Lower leg skin (tissue), 4 donors: ENCODE measurements around the gene CSTB. TPM values are rescaled to one million over a fixed set of nuclear protein-coding genes. Genes with fewer than 3 reads are reported as not detected.
A peak's percentile ranks its signal among the peaks of the same experiment; 100 is the strongest.

Source experiments
- DNase-seq, 2 donors: peaks; one replicate each; pipeline ENCODE4 v3.0.0-alpha.2; 2019; ENCODE audit warnings: low spot score in 2 of 2
- H3K4me3 ChIP-seq: fragments of 200-600 bp; sonication (generic); 2 replicates; pipeline ENCODE4 v1.5.1; 2017; ENCODE audit warnings: mild to moderate bottlenecking, low read depth; ENCODE audit not compliant: poor library complexity, severe bottlenecking
- CTCF ChIP-seq, 3 donors: fragments of 450-650 bp; IDR thresholded peaks; one replicate each; pipeline ENCODE4 v1.5.1; 2016; ENCODE audit warnings: antibody characterized with exemption in 3 of 3, mild to moderate bottlenecking in 3 of 3, moderate library complexity in 2 of 3
- POLR2A ChIP-seq, 2 donors: fragments of 450-650 bp; IDR thresholded peaks; one replicate each; pipeline ENCODE4 v1.6.1; 2016 to 2017; ENCODE audit warnings: antibody characterized with exemption in 2 of 2, mild to moderate bottlenecking in 1 of 2, moderate library complexity in 1 of 2
- WGBS, 2 donors: methylation state at CpG; one replicate each; pipeline ENCODE4 v1.1.5; 2018; 5-methylcytosine and 5-hydroxymethylcytosine counted together
- intact Hi-C: fragments of 100-400 bp; cut with DNase I; formaldehyde crosslinking; loops from one replicate; pipeline ENCODE4 v1.15.0; 2023; ENCODE audit warnings: low total_unique reads
- total RNA-seq, 4 donors: library from RNA; depleted of rRNA; stranded (reverse); fragments of >200 nt; gene quantifications; one replicate each; pipeline ENCODE4 v1.1.0, GENCODE V29; 2016

The CSTB gene
- total RNA-seq, 4 donors from 2014 or later, result 11.0 to 29.3 (median 21.8) TPM

GRCh38 chr21:43789276-43790009, 13.3 kb upstream of the CSTB start, which contains the start of gene RRP1:
TSS of gene RRP1 (plus strand) at chr21:43789577. CDS start at chr21:43789630, 53 bp downstream.
- intact Hi-C loops, result loop anchor here (10.0 kb wide), 1 partner anchor 125 kb away; no protein-coding TSS in a partner anchor
- peak within 1 kb of the TSS; percentile 77 for H3K4me3 ChIP-seq
- no peak for TF ChIP-seq POLR2A (IDR thresholded peaks at IDR 0.05)
- peak; percentile 24 to 100 (median 88) for TF ChIP-seq CTCF (IDR thresholded peaks at IDR 0.05)
- peak; percentile 84 to 97 for DNase-seq
- 1% methylated on average over 31 to 45 of the region's 83 CpGs for WGBS, 2 donors

GRCh38 chr21:43786807-43787440, 10.8 kb upstream of the CSTB start:
- 89 to 94% methylated on average over 33 to 38 of the region's 38 CpGs for WGBS, 2 donors
- intact Hi-C loops, result loop anchor here (10.0 kb wide), 1 partner anchor 122 kb away; no protein-coding TSS in a partner anchor
- no peak for DNase-seq
- H3K4me3 ChIP-seq, result no peak overlapping the region
- no peak for TF ChIP-seq CTCF (IDR thresholded peaks at IDR 0.05)

- DNase-seq, result no peak
- intact Hi-C loops, result loop anchor here (10.0 kb wide), 1 partner anchor 122 kb away; no protein-coding TSS in a partner anchor
- TF ChIP-seq CTCF (IDR thresholded peaks at IDR 0.05) (no peak), POLR2A (IDR thresholded peaks at IDR 0.05) (no peak)
- 87 to 89% methylated on average over 18 of the region's 18 CpGs for WGBS, 2 donors
- no peak overlapping the region for H3K4me3 ChIP-seq
Observed at GRCh38 chr21:43786300-43786806, 10.2 kb upstream of the CSTB start.

GRCh38 chr21:43785134-43785533, 9.0 kb upstream of the CSTB start:
- no peak overlapping the region for H3K4me3 ChIP-seq
- intact Hi-C loops, result loop anchor here (10.0 kb wide), 1 partner anchor 120 kb away; no protein-coding TSS in a partner anchor
- DNase-seq, result no peak
- 41 to 49% methylated on average over 3 of the region's 3 CpGs for WGBS, 2 donors
- TF ChIP-seq POLR2A (IDR thresholded peaks at IDR 0.05) (no peak), CTCF (IDR thresholded peaks at IDR 0.05) (no peak)

- intact Hi-C loops, result loop anchor here (10.0 kb wide), 1 partner anchor 118 kb away; no protein-coding TSS in a partner anchor
- no peak overlapping the region for H3K4me3 ChIP-seq
- no peak for DNase-seq
- 75 to 77% methylated on average over 17 of the region's 17 CpGs for WGBS, 2 donors
- TF ChIP-seq POLR2A (IDR thresholded peaks at IDR 0.05) (no peak), CTCF (IDR thresholded peaks at IDR 0.05) (no peak)
Observed at GRCh38 chr21:43783098-43783700, 7.1 kb upstream of the CSTB start.
